SU-DHL-6 (cell line): Measurements from ENCODE around the gene DOHH.

Source experiments
- EZH2phosphoT487 ChIP-seq: fragments of 200-600 bp; sonication (generic), shearing (Covaris generic); conservative IDR thresholded peaks from 2 replicates; pipeline ENCODE4 v1.6.1; 2018; ENCODE audit warnings: mild to moderate bottlenecking, antibody characterized with exemption, low read length, moderate library complexity, mixed read lengths
- TF ChIP-seq, protein P1 (sequence below): fragments of 200-600 bp; sonication (generic); IDR thresholded peaks from one replicate; pipeline ENCODE4 v1.5.1; 2017; ENCODE audit warnings: antibody characterized with exemption, mild to moderate bottlenecking, low read length, moderate library complexity; ENCODE audit not compliant: insufficient read depth, poor library complexity, severe bottlenecking

GRCh38 chr19:3448616-3449334, 51.7 kb downstream of the DOHH start:
- TF ChIP-seq, protein P1, sequence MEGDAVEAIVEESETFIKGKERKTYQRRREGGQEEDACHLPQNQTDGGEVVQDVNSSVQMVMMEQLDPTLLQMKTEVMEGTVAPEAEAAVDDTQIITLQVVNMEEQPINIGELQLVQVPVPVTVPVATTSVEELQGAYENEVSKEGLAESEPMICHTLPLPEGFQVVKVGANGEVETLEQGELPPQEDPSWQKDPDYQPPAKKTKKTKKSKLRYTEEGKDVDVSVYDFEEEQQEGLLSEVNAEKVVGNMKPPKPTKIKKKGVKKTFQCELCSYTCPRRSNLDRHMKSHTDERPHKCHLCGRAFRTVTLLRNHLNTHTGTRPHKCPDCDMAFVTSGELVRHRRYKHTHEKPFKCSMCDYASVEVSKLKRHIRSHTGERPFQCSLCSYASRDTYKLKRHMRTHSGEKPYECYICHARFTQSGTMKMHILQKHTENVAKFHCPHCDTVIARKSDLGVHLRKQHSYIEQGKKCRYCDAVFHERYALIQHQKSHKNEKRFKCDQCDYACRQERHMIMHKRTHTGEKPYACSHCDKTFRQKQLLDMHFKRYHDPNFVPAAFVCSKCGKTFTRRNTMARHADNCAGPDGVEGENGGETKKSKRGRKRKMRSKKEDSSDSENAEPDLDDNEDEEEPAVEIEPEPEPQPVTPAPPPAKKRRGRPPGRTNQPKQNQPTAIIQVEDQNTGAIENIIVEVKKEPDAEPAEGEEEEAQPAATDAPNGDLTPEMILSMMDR: no peak
- TF ChIP-seq EZH2phosphoT487: no peak
